RPMI8226 (cell line): ENCODE results near the gene ARFIP2.
A peak's percentile ranks its signal among the peaks of the same experiment; 100 is the strongest.

Experiments
- DNase-seq: peaks from one replicate; pipeline ENCODE4 v3.0.0-alpha.2; 2015

ARFIP2 gene

GRCh38 chr11:6480299-6480914 is 724 bp downstream of the ARFIP2 start:
- no peak for DNase-seq

- no peak for DNase-seq
Observed at GRCh38 chr11:6476571-6476970, 4.6 kb downstream of the ARFIP2 start.

DNA sequence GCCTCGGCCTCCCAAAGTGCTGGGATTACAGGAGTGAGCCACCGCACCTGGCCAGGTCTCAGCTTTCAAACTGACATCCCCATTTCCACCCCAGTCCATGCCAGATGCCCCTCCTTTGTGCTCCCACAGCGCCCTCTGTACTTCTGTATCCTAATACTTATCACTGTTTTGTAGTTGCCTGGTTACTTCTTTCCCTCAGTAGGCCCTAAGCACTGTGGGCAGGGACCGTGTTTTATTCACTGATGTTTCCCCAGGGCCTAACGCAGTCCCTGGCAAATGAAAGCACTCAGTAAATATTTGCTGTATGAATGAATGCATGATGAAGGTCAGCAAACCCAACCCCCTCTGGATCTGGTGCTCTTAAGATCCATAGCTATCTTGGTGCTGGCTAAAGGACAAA is 5.2 kb downstream of the ARFIP2 start:
- peak; percentile 11 for DNase-seq

DNA sequence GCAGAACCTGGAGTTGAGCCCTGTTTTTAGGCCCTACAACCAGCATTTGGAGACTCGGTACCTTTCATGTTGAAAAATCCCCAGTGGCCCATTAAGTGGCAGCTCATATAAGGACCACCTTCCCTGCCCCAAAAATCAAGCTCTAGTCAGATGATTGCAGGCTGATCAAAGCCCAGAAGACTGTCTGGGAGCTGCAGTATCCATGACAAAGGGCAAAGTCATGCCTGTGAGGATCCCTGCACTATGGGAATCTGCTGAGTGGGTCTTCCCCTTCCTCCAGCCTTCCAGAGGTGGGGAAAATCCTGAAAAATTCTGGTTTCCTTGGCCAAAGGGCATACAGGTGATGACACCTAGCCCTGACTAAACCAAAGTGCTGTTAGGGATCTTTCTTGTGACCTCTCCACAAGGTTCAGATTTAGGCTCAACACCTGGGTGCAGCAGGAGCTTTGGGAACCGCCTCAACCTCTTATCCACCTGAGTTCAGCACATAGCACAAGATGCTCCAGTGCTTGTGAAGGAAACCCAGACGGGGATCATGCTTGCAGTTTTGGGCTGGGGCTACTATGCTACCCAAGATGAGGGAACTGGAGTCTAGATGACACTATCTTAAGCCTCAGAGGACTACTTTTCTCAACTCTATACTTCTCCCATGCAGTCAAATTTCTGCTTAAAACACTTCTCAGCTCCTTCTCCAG is 6.2 kb downstream of the ARFIP2 start:
- DNase-seq = no peak

DNA sequence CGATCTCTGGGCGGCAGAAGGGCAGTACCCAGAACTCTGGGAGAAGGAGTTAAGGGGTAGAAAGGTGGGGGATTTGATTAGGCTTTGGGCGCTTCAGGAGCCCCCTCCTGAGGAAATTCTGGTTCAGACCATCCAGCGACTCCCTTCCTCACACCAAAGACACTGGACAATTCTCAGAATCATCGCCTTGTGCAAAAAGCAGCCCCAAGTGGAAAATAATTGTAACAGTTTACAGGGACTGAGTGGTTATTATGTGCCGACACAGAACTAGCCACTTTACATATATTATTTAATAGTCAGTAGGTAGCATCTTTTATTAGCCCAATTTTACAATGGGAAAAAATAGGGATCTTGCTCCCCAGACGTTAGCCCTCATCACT is 6.7 kb downstream of the ARFIP2 start:
- no peak for DNase-seq

GRCh38 chr11:6473451-6474412 is 7.4 kb downstream of the ARFIP2 start, which contains the start of gene TRIM3:
Gene TRIM3, minus strand, starts transcription at chr11:6473941. Its CDS starts 8,246 bp downstream, at chr11:6465695.
- peak; percentile 78 for DNase-seq

- DNase-seq = no peak
Observed at GRCh38 chr11:6472934-6473333, 8.2 kb downstream of the ARFIP2 start.

DNA sequence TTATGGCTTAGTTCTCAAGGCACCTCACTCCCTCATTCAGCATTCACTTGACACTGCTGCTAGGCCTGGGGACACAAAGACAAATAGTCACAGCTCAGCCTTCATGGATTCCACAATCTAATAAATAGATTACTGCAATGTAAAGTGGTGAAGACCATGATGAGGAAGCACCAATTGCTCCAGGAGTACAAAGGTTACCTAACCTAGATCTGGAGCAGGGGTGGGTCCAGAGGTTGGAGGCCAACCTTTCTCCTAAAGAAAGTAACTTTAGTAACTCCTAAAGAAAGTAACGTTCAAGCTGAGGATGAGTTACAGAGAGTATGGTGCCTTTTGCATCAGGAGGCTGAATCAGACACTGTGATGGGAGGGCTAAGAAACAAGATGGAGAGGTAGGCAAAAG is 11.5 kb downstream of the ARFIP2 start:
- no peak for DNase-seq

DNA sequence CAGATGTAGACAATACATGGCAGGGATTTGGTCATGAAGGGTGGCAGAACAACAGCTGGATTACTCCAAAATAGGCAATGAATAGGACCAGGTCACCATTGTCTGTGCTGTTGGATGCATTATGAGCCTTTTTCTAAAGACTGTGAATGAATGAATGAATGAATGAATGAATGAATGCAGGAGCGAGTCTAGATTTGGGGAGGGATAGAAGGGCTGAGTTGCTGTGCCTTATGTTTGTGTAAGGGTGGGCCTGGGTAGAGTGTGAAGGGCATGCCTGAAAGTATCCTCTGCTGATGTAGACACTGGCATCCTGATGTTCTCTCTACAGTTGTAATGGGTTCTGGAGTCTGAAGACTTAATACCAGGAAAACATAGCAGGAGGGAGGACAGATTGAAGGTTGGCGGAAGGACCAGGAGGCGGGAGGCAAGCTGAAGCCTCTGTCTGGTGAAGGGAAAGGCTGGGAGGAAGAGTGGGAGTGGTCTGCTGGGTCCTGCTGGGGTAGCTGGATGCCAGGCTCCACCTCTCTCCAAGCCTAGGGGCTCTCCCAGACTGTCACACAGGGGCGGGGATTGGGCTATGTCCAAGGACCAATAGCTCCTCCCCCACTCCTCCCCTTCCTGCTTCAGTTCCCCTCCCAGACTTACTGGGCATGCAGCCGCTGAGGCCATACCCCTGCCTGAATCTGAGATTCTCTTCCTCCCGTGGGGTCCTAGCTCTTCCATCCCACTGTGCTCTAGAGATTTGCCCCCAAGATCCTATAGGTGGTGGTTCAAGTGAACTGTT is 12.2 kb downstream of the ARFIP2 start:
- DNase-seq = peak; percentile 71

DNA sequence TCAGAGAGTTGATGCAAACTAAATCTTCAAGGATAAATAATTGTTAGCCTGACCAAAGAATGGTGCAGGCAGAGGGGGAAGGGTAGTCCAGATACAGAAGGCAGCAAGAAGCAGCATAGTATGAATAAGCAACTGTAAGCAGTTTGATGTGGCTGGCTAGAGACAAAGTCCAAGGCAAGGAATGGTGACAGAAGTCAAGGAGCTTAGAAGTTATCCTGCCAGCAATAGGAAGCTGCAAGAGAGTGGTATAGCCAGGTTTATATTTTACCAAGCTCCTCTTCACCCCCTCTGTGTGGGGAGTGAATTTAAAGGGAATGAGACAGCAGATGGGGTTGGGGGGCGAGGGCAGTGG is 22.1 kb downstream of the ARFIP2 start:
- DNase-seq = no peak

DNA sequence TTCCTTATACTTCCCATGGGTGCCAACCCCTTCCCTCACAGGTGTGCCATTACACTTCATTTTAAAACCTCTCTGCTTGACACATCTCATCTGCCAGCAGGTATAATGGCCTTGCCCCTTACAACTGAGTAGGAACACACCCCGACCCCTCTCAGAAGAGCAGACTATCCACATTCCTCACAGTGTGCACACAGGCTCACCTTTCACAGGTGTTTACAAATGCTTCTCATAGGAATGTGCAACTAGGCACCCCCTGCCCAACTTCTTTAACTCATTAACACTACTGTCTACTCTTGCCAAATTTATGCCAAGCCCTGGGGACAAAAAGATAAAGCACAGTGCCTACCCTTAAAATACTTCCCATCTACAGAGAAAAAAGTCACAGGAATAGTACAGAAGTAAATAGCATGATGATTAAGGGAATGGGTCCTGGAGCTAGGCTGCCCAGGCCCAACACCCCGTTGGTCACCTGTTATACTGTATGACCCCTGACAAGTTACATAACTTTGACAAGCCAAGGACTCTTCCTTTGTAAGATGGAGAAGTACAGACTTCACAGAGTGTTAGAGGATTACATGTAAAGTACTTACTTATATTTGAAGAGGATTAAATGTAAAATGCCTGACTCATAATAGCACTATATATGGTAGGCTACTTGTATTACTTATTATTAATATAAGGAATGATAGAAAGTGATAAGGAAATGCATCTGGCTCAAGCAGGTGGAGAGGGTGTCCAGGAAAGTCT is 22.6 kb downstream of the ARFIP2 start:
- no peak for DNase-seq

DNA sequence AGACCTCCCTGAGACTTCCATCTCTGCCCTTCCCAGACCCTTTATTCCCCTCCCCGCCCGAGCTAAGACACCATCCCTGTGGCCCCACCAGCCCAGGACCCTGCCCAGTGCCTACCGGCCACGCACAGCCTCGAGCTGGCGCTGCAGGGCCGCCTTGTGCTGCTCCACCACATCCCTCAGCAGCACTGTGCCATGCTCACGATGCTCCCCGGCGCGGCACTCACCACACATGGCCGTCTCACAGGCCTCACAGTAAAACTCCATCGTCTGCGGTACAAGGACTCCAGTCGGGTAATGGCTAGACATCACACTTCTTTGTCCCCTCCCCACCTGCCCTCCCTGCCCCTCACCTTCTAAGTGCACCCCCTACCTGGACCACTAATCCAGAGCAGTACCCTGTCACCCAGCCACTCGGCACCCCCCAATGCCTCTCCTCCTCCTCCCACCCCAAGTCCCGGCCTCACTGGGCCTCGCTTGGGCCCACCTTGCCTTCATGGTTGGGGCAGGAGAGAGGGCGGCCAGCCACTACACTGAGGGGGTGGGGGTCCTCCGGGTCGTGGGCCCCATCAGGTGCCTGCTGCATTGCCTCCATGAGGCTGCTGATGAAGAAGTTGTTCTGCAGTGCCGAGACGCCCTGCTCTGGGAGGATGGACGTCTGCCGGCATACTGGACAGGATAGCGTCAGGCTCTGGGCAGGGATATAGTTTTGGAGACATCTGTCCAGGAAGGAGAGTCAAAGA is 23.4 kb downstream of the ARFIP2 start:
- DNase-seq = no peak

GRCh38 chr11:6456361-6457073 is 24.6 kb downstream of the ARFIP2 start:
- no peak for DNase-seq

DNA sequence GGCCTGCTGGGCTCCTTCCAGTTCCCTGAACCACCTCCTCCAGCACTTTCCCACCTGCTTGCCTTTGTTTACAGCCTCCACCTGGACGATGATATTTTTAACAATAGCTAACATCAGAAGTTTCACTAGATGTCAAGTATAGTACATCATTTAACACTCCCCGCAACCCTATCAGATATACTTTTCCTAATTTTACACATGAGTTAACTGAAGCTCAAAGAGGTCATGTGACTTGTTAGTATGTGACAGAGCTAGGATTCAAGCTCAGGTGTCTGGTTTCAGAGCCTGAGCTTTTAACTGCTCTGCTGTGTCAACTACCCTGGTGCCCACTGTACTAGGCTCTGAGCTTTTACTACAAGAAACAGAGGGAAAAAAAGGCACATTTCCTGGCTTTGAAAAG is 26.1 kb downstream of the ARFIP2 start:
- peak; percentile 58 for DNase-seq

- no peak for DNase-seq
Observed at GRCh38 chr11:6453152-6453551, 28.0 kb downstream of the ARFIP2 start.

DNA sequence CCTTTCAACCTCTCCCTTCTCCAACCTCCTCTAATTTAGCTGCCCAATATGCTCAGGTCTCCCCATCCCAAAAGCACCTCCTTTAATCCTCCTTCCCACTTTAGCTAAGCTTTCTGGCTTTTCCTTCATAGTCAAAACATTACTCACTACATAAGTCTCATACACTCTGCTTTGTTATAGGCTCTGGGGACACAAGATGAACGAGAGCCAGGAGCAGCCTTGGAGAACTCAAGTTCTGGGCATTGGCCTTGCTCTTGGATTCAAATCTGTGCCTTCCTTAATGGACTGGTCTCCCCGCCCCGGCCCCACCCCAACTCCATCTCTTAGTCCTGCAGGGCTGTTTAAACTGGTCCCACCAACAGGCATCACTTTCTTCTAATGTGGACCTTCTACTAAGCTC is 28.9 kb downstream of the ARFIP2 start:
- DNase-seq = no peak

DNA sequence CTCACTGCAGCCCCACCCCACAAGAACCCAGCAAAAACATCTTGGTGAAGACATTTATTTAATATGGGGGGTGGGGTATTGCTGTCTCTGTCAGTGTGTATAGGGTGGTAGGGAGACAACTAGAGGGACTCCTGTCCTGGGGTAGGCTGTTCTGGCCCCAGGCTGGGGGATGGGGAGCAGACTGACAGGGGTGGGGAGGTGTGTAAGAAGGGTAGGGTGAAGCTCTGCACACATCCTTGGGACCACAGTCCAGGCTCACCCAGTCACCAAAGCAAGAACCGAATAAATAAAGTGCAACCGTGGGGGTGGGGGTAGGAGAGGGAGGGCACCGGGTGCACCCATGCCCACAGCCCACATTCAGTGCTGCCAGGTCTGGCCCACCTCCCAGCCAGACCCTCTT is 32.6 kb downstream of the ARFIP2 start:
- no peak for DNase-seq

GRCh38 chr11:6443269-6444003 is 37.7 kb downstream of the ARFIP2 start:
- DNase-seq = peak; percentile 41

- no peak for DNase-seq
Observed at GRCh38 chr11:6442441-6442840, 38.7 kb downstream of the ARFIP2 start.

DNA sequence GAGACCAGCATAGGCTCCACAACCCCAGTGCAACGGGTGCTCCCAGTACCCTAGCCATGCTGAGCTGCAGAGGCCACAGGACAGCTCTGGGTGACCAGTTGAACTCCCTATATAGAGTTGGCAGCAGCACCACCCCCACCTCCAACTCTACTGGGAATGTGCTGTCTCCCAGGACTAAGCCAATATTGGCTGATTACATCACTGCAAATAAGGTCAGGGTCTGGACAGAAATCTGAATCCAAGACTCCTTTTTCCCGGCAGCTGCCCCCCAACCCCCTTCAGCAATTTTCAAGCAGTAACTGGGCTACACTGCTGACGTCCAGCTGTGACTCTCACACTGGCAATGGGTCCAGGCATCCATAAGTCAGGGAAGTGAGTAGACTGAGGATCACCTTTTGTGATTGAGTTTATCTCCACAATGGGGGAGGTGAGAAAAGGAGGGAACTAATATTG is 40.2 kb downstream of the ARFIP2 start, which contains the start of gene HPX:
TSS of gene HPX (minus strand) at position 82 of the 453 bp plus-strand sequence. CDS start at position 58, 24 bp downstream.
- no peak for DNase-seq
